Muscle of arm (tissue), 12 donors: ENCODE measurements around the gene ARHGAP26. TPM values are rescaled to one million over a fixed set of nuclear protein-coding genes. Genes with fewer than 3 reads are reported as not detected.
"Not testable (repeated sequence)": the region's sequence is repeated elsewhere in the genome, so short reads cannot be mapped to it uniquely, and the experiment has no call there.

Source experiments
- DNase-seq: peaks from one replicate; pipeline ENCODE4 v3.0.0-alpha.2; 2013
- polyA plus RNA-seq, 12 donors: library from polyadenylated mRNA; unstranded; fragments of 120-200 nt; gene quantifications; one replicate each; pipeline ENCODE4 v1.2.1, GENCODE V29; 2013; ENCODE audit not compliant: insufficient read length in 12 of 12

The ARHGAP26 gene
- polyA plus RNA-seq, 12 donors: 12.3 to 34.1 (median 15.8) TPM; not detected in 1

- DNase-seq: peak; percentile 86
Measured at GRCh38 chr5:142981886-142982820, 212.0 kb downstream of the ARHGAP26 start.

GRCh38 chr5:142982821-142983200 is 212.6 kb downstream of the ARHGAP26 start:
- no peak for DNase-seq

GRCh38 chr5:142984011-142984410 is 213.8 kb downstream of the ARHGAP26 start:
- no peak for DNase-seq

- DNase-seq: no peak
Measured at GRCh38 chr5:142984525-142984924, 214.3 kb downstream of the ARHGAP26 start.

- not testable (repeated sequence) for DNase-seq
Measured at GRCh38 chr5:142989270-142989669, 219.1 kb downstream of the ARHGAP26 start.

- not testable (repeated sequence) for DNase-seq
Measured at GRCh38 chr5:142990073-142990472, 219.9 kb downstream of the ARHGAP26 start.

- DNase-seq: no peak
Measured at GRCh38 chr5:142994218-142994617, 224.0 kb downstream of the ARHGAP26 start.

GRCh38 chr5:142995621-142996020 is 225.4 kb downstream of the ARHGAP26 start:
- not testable (repeated sequence) for DNase-seq

GRCh38 chr5:142997591-142997990 is 227.4 kb downstream of the ARHGAP26 start:
- DNase-seq: no peak

GRCh38 chr5:142998316-142999020 is 228.3 kb downstream of the ARHGAP26 start:
- no peak for DNase-seq

GRCh38 chr5:143000551-143000950 is 230.4 kb downstream of the ARHGAP26 start:
- DNase-seq: not testable (repeated sequence)

- DNase-seq: no peak
Measured at GRCh38 chr5:143001764-143002351, 231.7 kb downstream of the ARHGAP26 start.

GRCh38 chr5:143002459-143003327 is 232.5 kb downstream of the ARHGAP26 start:
- peak; percentile 43 for DNase-seq

- DNase-seq: no peak
Measured at GRCh38 chr5:143003328-143003636, 233.1 kb downstream of the ARHGAP26 start.

GRCh38 chr5:143004361-143005145 is 234.4 kb downstream of the ARHGAP26 start:
- DNase-seq: no peak

GRCh38 chr5:143006501-143006900 is 236.3 kb downstream of the ARHGAP26 start:
- no peak for DNase-seq

- DNase-seq: no peak
Measured at GRCh38 chr5:143008032-143008431, 237.9 kb downstream of the ARHGAP26 start.

- no peak for DNase-seq
Measured at GRCh38 chr5:143008809-143009521, 238.8 kb downstream of the ARHGAP26 start.

- DNase-seq: no peak
Measured at GRCh38 chr5:143010351-143010750, 240.2 kb downstream of the ARHGAP26 start.

- DNase-seq: no peak
Measured at GRCh38 chr5:143011585-143011984, 241.4 kb downstream of the ARHGAP26 start.
